ENCODE results near the gene TGM5.

DNA sequence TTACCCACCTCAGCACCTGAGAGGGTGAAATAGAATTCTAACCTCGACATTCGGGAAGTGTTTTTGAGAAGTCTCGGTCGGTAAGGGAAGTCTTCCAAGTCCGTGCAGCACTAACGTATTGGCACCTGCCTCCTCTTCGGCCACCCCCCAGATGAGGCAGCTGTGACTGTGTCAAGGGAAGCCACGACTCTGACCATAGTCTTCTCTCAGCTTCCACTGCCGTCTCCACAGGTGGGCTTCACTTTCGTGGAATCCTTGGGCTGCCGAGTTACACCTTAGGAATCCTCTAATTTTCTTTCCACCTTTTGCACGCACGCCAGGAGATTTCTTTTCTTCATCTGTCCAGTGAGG is 80.8 kb downstream of the TGM5 start:
- TF ChIP-seq, protein P1, sequence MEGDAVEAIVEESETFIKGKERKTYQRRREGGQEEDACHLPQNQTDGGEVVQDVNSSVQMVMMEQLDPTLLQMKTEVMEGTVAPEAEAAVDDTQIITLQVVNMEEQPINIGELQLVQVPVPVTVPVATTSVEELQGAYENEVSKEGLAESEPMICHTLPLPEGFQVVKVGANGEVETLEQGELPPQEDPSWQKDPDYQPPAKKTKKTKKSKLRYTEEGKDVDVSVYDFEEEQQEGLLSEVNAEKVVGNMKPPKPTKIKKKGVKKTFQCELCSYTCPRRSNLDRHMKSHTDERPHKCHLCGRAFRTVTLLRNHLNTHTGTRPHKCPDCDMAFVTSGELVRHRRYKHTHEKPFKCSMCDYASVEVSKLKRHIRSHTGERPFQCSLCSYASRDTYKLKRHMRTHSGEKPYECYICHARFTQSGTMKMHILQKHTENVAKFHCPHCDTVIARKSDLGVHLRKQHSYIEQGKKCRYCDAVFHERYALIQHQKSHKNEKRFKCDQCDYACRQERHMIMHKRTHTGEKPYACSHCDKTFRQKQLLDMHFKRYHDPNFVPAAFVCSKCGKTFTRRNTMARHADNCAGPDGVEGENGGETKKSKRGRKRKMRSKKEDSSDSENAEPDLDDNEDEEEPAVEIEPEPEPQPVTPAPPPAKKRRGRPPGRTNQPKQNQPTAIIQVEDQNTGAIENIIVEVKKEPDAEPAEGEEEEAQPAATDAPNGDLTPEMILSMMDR (IDR thresholded peaks at IDR 0.05), result peak in 3 of 4 experiments; percentile 4 to 11 (median 6)
- no peak for TF ChIP-seq EP300 (IDR thresholded peaks at IDR 0.05)
